ENCODE data around the gene OSBPL7. TPM values are rescaled to one million over a fixed set of nuclear protein-coding genes. Genes with fewer than 3 reads are reported as not detected.

Gene OSBPL7
- total RNA-seq, 4 donors from 2014 or later, result 12.7 to 18.0 (median 14.7) TPM

DNA sequence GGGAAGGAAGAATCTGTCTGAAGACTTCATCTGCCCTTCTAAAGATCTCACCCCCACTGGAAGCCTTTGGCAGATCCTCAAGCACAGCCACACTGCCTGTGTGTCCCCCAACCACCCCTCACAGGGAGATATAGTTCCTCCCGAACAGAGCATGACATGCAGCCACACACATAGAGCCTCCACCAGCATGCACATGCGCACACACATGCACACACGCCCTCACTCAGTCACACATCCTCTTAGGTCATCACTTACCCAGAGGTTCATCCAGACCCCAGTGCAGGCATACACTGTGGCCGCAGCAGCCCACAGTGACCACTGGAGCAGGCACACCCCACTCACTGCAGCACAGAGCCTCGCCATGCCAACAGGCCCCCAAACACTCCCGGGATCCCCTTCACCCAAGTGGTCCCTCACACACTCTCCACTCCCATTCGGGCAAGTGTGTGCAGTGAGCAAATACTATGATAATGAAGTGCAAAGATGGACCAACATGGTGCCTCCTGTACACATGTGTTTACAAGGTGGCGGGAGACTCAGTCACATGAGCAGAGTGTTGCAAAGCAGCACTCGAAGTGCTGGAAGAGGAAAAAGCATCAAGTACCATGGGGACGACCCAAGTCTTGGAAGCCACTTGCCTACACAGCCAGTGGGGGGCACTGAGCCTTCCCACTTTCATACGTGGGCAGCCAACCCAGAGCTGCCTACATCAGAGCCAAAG is 46.4 kb upstream of the OSBPL7 start:
- Histone ChIP-seq H3K27me3 (no peaks in the 10 kb centered on the region), H3K9me3 (no peaks in the 10 kb centered on the region), H3K4me1 (no peaks in the 10 kb centered on the region), H3K4me3 (replicated peaks in 1 of 3) (no peak overlapping the region), H3K36me3 (no peaks in the 10 kb centered on the region), H3K27ac (no peak overlapping the region)
- 77 to 79% methylated on average over 11 of the region's 11 CpGs for WGBS, 2 donors
- TF ChIP-seq POLR2A (IDR thresholded peaks at IDR 0.05), result no peak
- TF ChIP-seq, protein P1, sequence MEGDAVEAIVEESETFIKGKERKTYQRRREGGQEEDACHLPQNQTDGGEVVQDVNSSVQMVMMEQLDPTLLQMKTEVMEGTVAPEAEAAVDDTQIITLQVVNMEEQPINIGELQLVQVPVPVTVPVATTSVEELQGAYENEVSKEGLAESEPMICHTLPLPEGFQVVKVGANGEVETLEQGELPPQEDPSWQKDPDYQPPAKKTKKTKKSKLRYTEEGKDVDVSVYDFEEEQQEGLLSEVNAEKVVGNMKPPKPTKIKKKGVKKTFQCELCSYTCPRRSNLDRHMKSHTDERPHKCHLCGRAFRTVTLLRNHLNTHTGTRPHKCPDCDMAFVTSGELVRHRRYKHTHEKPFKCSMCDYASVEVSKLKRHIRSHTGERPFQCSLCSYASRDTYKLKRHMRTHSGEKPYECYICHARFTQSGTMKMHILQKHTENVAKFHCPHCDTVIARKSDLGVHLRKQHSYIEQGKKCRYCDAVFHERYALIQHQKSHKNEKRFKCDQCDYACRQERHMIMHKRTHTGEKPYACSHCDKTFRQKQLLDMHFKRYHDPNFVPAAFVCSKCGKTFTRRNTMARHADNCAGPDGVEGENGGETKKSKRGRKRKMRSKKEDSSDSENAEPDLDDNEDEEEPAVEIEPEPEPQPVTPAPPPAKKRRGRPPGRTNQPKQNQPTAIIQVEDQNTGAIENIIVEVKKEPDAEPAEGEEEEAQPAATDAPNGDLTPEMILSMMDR (IDR thresholded peaks at IDR 0.05), result no peak
- intact Hi-C loops (cut with DNase I), result no loop called here
- DNase-seq, result no peak

DNA sequence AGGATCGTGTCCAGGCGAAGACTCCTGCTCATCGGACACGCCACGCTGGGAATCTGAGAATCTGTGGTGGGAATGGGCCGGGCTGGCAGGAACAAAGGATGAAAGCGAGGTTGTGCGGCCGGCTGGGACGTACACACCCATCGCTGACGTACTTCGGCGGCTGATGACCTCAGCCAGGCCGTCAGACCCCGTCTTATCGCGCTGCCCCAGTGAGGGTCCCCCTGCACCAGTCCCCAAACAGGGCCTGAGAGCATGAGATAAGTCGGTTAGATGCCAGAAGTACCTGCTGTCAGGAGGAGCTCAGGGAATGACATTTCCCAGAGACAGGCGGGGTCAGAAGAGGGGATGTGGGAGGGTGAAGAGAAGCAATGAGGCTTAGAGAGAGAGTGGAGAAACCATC is 45.3 kb upstream of the OSBPL7 start:
- Histone ChIP-seq H3K27me3 (no peaks in the 10 kb centered on the region), H3K9me3 (no peaks in the 10 kb centered on the region), H3K4me3 (replicated peaks in 1 of 3) (no peak overlapping the region), H3K4me1 (no peaks in the 10 kb centered on the region), H3K36me3 (no peaks in the 10 kb centered on the region), H3K27ac (no peak overlapping the region)
- TF ChIP-seq POLR2A (IDR thresholded peaks at IDR 0.05), result no peak
- TF ChIP-seq, protein P1 (IDR thresholded peaks at IDR 0.05), result no peak
- DNase-seq, result no peak
- WGBS, 2 donors, result 57 to 68% methylated on average over 20 of the region's 20 CpGs
- intact Hi-C loops (cut with DNase I), result no loop called here

DNA sequence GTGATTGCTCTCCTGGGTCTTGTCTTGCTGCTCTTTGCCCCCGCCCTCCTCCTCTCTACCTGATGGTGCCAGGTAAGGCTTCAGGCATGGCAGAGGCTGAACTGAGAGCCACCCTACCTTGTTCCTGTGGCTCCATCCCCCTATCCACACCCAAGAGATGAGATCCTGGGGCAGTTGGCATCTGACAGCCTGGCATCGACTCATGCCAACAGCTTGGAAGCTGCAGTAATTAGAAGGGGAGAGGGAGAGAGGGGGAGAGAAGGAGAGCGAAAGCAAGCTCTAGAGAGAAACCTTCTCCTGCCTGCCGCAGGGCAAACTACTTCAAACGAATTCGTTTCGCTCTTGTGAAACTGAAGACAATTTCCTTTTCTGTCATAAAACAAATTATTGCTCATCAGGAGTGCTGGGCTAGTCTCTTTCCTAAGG is 43.2 kb upstream of the OSBPL7 start:
- Histone ChIP-seq H3K9me3 (no peaks in the 10 kb centered on the region), H3K4me1 (no peaks in the 10 kb centered on the region), H3K27ac (no peak overlapping the region), H3K4me3 (replicated peaks in 1 of 3) (no peak overlapping the region), H3K27me3 (no peaks in the 10 kb centered on the region), H3K36me3 (no peaks in the 10 kb centered on the region)
- WGBS, 2 donors, result 50 to 65% methylated on average over 7 of the region's 7 CpGs
- no peak for TF ChIP-seq POLR2A (IDR thresholded peaks at IDR 0.05)
- TF ChIP-seq, protein P1 (IDR thresholded peaks at IDR 0.05), result no peak
- DNase-seq, result no peak
- intact Hi-C loops (cut with DNase I), result no loop called here

DNA sequence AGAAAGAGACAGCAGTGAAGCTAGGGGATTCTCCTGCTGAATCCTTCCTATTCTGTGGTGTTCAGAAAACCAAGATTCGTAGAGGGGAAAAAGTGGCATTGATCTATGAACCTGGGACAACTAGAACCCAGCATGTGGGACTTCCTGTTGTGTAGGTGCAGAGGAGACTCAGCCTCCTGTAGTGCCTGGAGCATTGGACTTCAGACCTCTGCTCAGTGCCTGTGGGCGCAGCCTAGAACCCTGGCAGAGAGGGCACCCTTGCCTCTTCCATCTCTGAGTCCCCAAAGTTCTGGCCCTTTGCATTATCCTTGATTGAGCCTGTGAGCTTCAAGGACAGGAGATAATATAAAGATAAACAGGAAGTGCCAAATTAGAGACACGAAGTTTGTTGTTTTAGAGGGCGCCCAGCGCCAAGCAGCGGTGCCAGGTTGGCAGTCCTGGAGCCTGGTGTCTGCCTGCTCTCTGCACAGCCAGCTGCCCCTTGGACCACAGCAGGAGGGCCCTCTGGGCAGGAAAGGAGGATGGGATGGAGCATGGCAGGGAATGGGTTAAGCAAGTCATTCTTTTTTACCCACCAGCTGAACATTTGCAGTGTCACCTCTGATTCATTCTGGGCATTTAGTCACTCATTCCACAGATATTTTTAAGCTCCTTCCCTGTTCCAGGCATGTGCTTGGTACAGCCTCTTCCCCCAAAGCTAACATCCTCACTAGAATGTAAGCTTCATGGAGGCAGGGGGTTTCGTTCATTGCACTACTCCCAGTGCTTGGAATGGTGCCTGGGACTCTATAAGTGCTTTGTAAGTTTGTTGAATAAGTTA is 41.2 kb upstream of the OSBPL7 start:
- H3K27me3 ChIP-seq, result no peaks in the 10 kb centered on the region
- no peak overlapping the region for H3K4me3 ChIP-seq (replicated peaks in 1 of 3)
- intact Hi-C loops (cut with DNase I), result no loop called here
- no peaks in the 10 kb centered on the region for H3K4me1 ChIP-seq
- no peak overlapping the region for H3K27ac ChIP-seq
- no peaks in the 10 kb centered on the region for H3K9me3 ChIP-seq
- H3K36me3 ChIP-seq, result no peaks in the 10 kb centered on the region
- 75 to 80% methylated on average over 6 to 7 of the region's 7 CpGs for WGBS, 2 donors
- no peak for TF ChIP-seq POLR2A (IDR thresholded peaks at IDR 0.05)
- DNase-seq, result no peak

DNA sequence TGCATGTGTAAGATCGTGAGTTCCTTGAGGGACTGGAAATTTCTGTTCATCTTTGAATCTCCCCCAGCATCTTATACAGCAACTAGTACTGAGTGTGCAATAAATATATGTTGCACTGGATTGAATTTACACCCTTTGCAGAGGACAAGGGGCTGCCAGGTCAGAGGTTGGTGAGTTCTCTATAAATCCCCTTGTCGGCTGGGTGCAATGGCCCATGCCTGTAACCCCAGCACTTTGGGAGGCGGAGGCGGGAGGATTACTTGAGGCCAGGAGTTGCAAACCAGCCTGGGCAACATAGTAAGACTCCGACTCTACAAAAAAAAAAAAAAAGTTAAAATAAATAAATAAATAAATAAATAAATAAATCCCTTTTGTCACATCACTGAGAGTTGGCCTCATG is 38.8 kb upstream of the OSBPL7 start:
- TF ChIP-seq POLR2A (IDR thresholded peaks at IDR 0.05), result no peak
- TF ChIP-seq, protein P1 (IDR thresholded peaks at IDR 0.05), result no peak
- Histone ChIP-seq H3K4me1 (no peaks in the 10 kb centered on the region), H3K4me3 (replicated peaks in 1 of 3) (no peak overlapping the region), H3K36me3 (no peaks in the 10 kb centered on the region), H3K27me3 (no peaks in the 10 kb centered on the region), H3K27ac (no peak overlapping the region), H3K9me3 (no peaks in the 10 kb centered on the region)
- 86 to 92% methylated on average over 5 of the region's 5 CpGs for WGBS, 2 donors
- DNase-seq, result no peak
- intact Hi-C loops (cut with DNase I), result no loop called here
